Inferior parietal cortex (tissue), 1 donor: ENCODE results near the gene PAX4.

ENCODE experiments used
- DNase-seq: peaks from one replicate; pipeline ENCODE4 v3.0.0-alpha.2; 2016; ENCODE audit errors: extremely low spot score

The PAX4 gene, protein sequence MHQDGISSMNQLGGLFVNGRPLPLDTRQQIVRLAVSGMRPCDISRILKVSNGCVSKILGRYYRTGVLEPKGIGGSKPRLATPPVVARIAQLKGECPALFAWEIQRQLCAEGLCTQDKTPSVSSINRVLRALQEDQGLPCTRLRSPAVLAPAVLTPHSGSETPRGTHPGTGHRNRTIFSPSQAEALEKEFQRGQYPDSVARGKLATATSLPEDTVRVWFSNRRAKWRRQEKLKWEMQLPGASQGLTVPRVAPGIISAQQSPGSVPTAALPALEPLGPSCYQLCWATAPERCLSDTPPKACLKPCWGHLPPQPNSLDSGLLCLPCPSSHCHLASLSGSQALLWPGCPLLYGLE

GRCh38 chr7:127618042-127618441, at the start of gene PAX4:
PAX4 (minus strand) TSS chr7:127618142; CDS start chr7:127615928, 2,214 bp downstream.
- DNase-seq: no peak

DNA sequence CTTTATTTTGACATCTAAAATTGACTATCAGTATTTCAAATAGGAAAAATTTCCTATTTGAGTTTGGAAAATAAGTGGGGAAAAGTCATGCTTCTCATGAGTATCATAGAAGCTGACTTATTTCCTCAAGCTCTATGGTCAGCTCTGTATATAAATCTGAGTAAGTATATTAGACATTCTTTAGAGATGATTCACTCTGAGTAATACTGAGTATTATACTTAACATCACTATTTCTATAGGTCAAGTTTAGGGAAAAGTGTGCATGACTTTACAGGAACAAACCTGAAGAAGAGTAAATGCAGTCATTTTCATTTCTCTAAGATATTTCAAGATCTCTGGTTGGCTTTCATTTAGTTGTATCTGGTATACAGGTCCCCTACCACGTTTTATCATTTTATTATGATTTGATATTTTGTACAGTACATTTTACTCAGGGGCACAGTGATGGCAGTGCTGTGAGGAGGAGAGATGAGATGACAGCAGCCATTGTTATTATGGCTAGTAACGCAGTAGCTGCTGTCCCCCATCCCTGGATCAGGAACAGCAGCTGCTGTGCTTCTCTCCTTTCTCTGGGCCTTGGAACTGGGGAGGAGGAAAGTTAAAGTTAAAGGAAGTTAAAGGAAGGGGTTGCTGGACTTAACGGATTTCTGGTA, 49.2 kb upstream of the PAX4 start:
- DNase-seq: no peak

GRCh38 chr7:127666602-127667001, 48.7 kb upstream of the PAX4 start:
- DNase-seq: no peak

GRCh38 chr7:127665922-127666321, 48.0 kb upstream of the PAX4 start:
- DNase-seq: no peak

DNA sequence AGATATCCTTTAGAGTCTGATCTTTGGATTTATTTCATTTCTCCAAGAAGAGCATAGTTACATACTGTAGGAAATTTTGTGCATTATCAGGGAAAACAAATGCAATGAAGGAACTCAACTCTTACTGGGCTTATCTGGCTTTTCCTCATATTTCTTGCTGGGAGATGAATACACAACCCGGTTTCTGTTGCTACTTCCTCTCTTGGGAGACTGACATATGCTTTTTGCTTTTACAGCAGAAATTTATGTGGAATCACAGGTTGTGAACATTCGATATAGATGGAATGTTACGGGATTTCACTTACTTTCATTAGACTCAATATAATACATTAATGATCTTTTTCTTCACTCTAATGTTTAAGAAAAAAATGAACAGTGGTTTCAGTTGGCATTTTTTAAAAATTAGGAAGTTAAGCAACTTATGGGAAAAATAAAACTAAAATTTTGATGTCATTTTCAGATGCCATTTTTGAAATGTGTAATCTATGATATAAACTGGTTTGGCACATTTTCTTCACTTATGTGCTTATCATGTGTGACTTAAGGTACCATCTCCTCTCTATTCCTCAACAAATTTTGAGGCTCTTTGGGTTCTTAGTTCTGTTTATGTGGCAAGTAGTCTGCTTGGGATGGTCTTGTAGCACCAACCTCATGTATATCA, 41.2 kb upstream of the PAX4 start:
- no peak for DNase-seq

DNA sequence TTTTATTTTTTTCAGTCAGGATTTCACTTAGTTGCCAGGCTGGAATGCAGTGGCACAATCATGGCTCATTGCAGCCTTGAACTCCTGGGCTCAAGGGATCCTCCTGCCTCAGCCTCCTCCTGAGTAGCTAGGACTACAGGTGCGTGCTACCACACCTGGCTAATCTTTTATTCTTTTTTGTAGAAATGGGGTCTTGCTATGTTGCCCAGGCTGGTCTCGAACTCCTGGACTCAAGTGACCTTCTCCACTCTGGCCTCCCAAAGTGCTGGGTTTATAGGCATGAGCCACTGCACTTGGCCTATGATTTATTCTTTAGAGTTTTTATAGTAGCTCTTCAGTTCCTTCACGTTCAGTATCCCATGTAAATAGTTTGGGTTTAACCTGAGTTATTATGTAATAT, 39.6 kb upstream of the PAX4 start:
- DNase-seq: no peak

- DNase-seq: no peak
Measured at GRCh38 chr7:127655720-127656119, 37.8 kb upstream of the PAX4 start.

DNA sequence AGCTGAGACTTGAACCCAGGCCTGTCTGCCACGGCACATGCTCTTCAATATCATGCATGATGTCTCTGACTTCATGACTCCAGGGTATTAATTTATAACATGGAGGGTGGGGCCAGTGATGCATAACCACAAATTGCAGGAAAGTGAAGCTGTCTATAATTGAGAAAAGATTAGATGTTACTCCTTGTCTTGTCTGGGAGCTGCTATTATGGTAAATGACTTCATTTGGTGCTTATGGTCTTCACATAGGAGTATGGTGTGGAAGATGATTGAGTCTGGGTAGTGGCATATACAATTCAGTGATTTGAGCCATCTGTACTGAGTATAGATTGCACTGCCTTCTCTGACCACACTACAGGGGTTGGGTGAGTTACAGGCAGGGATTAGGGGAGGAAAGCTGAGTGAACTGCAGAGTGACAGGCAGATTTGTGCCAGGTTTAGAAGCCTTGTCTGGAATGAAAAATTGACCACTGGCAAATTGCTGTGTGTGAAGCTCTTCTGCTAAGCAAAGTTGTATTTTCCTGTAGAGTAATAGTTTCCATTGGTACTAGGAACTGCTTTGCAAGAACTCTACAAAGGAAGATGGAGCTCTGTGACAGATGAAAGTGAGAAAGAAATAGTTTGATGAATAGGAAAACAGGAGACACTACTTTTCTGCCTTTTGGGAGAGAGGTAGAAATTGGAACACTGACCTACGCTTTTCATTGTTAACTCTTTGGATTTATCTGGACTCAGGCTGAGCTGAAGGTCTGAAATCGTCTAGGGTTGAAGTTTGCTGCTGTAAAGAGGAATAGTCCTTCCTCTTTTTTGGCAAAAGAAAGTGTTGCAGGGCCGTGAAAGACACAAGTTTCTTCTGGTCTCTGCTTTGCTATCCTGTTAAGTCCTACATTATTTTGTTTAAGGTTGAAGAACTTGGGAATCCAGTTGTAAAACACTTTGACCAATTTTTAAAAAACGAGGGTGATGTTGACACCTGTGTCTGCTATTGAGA, 36.8 kb upstream of the PAX4 start:
- no peak for DNase-seq

DNA sequence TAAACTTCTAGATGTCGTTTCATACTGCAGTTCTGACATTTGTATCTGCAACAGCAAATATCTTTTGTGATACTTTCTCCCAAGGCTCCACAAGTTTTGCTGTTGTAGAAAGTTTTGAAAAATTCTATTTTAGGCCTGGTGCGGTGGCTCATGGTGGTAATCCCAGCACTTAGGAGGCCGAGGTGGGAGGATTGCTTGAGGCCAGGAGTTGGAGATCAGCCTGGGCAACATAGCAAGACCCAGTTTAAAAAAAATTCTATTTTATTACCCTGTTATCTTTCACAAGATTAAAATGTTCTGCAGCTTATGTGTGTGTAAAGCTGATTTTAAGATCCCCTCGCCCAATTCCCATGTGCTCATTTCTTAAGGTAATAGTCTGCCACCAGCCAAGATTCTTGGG, 35.5 kb upstream of the PAX4 start:
- no peak for DNase-seq

DNA sequence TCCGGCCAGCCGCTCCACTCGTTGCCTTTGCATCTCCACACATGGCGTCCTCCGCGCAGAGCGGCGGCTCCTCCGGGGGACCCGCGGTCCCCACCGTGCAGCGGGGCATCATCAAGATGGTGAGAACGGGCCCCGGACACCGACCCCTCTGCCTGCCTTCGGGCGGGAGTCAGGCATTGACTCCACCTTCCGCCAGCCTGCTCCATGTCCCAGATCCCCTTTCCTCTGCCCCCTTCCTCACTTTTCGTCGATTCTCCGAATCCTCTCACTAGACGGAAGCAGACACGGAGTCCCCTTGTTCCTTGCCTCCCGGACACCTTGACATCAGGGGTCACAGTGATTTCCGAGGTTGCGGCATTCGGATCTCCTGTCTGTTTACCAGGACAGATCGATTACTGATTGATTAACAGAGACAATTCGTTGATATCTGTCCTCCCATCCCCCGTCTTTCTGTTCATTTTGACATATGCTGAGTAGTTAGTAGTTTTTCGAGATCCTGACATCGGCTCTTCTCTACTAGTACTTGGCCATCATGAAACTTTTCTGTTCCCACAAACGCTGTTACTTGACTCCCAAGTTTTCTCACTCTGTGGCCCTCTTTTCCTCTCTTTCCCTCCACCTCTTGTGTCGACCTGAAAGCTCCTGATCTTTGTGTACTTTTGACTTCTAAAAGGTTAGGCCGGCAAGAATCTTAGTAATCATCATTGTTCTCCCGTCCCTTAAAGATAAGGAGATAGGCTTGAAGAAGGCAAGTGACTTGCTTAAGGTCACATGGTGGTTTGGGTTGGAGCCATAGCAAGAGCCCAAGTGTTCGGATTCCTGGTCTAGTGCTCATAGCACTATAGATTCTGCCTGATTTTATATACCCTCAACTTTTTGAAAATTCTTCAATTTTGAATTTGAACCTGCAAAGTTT, 34.6 kb upstream of the PAX4 start:
- no peak for DNase-seq

- peak; percentile 99 for DNase-seq
Measured at GRCh38 chr7:127651556-127652332, 33.8 kb upstream of the PAX4 start, which contains the start of gene SND1. SND1 (plus strand) TSS chr7:127652194; CDS start chr7:127652374, 180 bp downstream.

- no peak for DNase-seq
Measured at GRCh38 chr7:127650847-127651555, 33.1 kb upstream of the PAX4 start.

GRCh38 chr7:127648986-127649385, 31.0 kb upstream of the PAX4 start:
- no peak for DNase-seq

GRCh38 chr7:127647636-127648035, 29.7 kb upstream of the PAX4 start:
- DNase-seq: no peak

DNA sequence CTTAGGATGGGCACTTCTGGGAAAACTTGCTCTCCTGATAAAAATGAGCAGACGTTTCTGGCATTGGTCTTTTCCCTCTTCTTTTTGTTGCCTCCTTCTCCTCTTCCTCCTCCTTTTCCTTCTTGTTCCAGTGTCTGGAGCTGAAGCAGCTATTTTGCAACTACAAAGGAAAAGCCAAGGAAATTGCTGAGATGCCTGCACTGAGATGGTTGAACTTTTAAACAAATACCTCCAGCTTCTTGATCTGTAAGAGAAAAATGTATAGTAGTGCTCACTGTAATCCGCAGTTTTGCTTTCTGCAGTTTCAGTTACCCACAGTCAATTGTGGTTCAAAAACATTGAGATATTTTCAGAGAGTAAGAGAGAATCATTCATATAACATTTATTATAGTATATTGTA, 26.5 kb upstream of the PAX4 start:
- DNase-seq: no peak

DNA sequence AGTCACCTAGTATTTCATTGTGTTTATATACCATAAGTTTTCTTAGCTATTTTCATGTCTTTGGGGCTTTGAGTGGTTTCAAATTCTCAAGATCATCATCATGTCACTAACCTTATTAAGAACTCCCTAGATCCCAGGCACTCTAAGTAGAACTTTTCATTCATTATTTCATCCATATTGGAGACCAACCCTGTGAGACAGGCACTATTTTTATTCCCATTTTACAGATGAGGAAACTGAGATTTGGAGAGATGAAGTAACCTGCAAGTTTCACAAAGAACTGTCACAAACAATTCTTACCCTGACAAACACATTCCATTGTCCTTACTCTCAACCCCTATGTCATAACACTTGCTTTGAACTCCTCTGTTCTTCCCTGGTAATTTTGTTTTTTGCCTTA, 20.3 kb upstream of the PAX4 start:
- no peak for DNase-seq

DNA sequence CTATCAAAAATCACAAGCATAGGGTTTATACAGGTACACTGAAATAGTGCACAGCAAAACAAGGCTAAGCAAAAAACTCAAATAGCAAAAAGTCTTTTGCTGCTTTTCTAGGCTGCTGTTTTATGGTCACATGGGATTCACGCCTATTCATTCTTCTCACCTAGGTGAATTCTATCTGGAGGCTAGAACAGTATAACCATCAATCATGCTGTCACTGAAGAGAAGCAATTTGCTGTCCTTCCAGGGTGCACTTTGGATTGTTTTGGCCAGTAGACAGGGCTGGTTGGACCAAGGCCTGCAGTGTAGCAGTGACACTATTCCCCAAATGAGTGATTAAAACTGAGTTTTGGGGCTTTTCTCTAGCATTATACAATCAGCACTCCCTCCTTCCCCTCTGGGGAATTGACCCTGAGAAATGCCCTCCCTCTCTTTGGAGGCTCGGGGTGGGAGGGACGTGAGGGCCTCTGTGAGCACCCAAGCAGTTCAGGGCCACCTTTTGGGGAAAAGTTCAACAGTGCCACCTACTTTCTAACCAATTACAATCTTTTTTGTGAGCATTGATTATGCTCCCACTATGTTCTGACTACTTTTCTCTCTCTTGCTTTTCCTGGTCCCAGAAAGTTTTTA, 17.8 kb upstream of the PAX4 start:
- no peak for DNase-seq

DNA sequence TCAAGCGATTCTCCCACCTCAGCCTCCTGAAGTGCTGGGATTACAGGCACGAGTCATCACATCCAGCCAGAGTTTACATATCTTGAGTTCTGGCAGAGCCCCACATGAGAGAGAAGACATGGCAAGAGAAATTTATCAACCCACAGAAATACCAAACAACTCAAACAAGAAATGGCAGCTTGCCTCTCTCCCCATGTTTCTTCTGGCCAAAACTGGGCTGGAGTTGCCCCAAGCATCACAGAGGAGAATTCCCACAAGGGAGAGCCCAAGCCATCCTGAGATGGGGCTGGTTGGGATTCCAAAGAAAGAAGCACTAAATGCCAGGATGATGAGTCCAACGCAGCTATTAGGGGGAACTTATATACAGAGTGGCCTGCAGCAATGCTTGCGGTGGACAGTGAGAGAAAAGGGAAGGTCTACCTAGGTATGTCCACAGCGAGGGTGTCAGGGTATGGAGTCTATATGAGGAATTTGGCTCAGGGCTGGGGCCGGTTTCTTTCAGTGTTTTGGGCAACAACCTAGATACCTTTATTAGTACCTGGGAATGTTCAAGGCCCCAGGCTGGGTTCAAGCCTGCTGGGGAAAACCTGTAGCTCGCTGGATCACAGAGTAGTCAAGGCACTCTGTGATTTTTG, 14.5 kb upstream of the PAX4 start:
- DNase-seq: no peak
